Stimulated activated CD4-positive, alpha-beta T cell treated with anti-CD3 and anti-CD28 coated beads, Interleukin-1b, Interleukin-23, amount 100 ng/mL, for 24 hours (primary cell): ENCODE measurements around the gene SMIM30.
"Not testable (repeated sequence)": the region's sequence is repeated elsewhere in the genome, so short reads cannot be mapped to it uniquely, and the experiment has no call there.

Source experiments
- DNase-seq, 4 experiments: peaks; one replicate each; pipeline ENCODE4 v3.0.0-alpha.2; 2020; ENCODE audit warnings: low read depth in 4 of 4, low spot score in 1 of 4

SMIM30 gene, protein sequence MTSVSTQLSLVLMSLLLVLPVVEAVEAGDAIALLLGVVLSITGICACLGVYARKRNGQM

DNA sequence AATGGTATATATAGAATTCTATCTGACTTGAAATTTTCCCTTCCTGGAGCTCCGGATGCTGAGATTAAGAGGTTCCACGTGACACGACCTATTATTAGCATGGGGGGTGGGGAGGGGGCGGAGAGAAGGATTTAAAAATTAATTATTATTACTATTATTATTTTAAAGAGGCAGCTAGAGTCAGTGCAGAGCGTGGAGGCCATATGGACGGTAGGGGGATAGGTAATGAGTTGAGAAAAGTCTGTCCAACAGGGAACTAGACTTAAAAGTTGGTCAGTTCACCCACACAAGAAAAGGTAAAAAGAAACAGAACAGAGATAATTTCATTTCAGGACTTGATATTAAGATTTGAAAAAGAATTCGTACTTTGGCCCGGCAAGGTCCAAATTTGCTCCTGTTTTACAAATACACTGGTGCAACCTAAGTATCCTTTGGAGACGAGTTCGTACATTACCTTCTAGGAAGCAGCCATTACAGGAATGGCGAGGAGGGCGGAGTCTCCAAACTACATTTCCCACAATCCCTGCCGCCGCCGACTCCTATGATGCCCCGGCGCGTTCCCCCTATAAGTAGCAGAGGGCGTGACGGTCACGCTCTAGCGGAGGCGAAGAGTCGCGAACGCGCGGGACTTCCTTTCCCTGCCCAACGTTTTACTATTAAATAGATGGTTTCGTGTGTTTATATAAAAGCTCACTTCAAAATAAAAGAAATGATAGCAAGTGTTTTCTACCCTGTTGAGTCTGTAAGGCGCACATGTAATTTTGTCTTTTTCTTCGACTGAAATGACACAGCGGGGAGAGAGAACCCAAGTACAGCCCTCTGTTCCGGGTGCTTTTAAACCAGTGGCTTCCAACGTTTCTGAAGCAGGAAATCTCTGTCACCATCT lies at the start of gene SMIM30:
SMIM30 (minus strand) TSS at position 481 of the 886 bp plus-strand sequence. CDS start 976 bp downstream, outside the sequence.
- peak; percentile 74 to 82 (median 80) for DNase-seq

DNA sequence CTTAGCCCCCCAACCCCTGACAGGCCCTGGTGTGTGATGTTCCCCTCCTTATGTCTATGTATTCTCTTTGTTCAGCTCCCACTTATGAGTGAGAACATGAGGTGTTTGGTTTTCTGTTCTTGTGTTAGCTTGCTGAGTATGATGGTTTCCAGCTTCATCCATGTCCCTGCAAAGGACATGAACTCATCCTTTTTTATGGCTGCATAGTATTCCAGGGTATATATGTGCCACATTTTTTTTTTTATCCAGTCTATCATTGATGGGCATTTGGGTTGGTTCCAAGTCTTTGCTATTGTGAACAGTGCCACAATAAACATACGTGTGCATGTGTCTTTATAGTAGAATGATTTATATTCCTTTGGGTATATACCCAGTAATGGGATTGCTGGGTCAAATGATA lies 47.8 kb upstream of the SMIM30 start:
- not testable (repeated sequence) for DNase-seq

DNA sequence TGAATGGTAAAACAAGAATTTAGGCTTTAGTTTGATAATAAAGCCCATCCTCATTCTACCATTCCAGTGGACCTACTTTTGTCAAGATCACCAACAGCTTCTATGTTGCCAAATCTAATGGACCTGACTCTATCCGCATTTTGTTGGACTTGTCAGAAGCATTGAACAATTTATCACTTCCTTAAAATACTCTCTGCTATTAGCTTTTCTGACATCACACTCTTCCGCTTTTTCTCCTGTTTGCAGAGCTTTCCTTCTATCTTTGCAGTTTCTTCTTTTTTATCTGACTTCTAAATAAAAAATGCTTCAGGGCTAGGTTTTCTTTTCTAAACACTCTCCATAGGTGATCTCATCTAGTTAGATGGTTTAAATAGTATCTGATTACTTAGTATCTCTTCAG lies 42.7 kb upstream of the SMIM30 start:
- DNase-seq = no peak

DNA sequence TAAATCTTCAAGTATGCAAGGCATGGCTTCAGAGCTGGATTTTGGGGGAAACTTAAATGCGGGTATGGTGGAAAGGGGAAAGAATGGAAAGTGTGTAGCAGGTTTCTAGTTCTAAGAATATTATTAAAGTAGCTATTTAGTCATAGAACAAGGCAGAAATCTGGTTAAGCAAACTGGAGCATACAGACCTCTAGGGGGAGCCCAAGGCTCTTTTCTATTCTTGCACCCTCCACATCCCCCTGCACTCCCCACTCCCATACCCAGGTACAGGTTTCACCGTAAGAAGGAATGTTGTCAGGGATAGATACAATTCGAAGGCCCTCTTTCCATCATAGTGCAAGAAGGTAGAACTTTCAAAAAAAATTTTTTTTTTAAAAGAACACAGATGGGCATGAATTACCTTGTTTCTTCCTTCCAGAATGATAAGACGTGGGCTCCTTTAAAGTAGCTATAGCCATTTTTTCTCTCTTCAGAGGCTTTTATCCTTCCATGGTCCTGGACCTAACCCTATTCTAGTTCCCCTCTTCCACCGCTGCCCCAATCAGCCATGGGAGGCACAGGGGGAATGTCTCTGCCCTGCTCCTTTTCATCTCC lies 41.5 kb upstream of the SMIM30 start:
- DNase-seq = no peak

DNA sequence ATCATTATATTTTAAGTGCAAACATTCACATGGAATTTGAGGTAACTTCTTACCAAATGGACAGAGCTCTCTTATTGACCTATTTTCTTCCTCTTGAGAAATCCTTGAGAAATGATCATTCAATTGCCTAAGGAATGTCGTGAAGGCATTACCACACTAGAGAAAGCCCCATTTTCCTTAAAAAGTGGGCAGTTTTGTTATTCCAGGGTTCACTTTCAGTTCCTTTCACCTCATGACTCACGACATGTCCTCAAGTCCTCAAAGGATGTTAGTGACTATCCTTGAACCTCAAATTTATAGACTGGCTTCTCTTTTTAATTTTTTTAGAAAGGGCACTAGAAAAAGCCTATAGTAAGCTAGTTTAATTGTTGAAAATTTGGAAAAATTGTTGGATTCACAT lies 40.4 kb upstream of the SMIM30 start:
- no peak for DNase-seq

DNA sequence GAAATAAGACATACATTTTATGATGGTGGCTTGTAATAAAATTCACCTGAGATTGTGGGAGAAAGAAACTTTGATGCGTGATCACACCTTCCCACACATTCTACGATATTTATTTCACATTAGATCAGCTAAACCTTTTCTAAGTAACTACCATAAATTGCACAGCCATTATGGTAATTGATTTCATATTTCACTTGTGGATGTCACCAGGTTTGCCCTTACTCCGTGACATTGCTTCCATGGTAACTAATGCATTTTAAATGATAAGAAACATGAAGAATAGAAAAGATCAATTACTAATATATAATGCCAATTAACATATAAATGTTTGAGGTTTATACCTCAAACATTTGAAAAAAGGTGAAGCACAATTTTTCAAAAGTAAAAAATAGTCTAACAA lies 35.8 kb upstream of the SMIM30 start:
- no peak for DNase-seq

DNA sequence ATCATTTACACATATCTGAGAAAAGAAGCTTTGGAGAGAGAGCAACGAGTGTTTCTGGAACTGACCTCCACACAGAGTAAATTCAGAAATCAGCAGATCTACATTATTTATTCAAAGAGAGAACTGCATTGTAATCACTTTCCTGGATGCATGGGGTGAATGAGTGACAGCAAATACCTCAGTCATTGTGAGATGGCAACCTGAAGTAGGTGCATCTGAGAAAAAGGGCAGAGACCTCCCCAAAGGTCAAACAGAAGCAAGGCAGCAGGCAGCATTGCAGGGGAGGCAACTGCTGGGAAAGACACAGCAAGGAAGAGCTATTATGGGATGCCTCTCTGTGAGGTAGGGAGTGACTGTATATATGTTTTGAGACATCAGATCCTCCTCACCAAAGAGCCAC lies 26.5 kb upstream of the SMIM30 start:
- no peak for DNase-seq

DNA sequence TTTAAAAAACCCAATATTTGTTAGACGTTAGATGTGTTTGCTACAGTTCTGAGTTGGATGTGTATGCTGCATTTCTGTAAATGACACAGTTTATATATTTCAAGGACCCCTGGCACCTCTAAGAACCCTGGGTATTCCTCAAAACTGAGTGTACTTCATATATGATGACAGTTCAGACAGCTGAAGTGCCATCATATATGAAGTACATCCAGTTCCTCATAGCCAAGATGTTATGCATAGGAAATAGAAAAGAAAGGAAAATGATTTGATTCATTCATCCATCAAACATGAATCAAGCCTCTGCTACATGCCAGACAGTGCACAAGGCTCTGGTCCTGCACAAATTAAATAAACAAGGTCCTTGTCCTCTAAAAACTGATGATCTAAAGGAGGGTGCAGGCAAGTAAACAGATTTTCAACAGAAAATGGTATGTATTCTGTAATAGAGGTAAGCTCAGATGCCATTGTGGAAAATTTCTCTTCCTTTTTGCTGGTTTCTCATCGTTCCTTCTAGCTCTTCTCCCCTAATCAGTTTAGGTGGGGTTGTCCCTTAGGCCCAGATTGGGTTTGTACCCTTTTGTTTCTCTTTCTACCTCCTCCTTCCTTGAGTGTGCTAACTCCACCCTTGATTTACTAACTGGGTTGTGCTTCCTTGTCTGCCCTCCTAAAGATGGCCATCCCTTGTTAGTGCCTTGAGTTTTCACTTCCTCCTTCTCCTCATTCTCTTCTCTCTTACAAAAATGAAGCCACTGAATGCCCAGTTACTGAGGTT lies 25.3 kb upstream of the SMIM30 start:
- no peak for DNase-seq

DNA sequence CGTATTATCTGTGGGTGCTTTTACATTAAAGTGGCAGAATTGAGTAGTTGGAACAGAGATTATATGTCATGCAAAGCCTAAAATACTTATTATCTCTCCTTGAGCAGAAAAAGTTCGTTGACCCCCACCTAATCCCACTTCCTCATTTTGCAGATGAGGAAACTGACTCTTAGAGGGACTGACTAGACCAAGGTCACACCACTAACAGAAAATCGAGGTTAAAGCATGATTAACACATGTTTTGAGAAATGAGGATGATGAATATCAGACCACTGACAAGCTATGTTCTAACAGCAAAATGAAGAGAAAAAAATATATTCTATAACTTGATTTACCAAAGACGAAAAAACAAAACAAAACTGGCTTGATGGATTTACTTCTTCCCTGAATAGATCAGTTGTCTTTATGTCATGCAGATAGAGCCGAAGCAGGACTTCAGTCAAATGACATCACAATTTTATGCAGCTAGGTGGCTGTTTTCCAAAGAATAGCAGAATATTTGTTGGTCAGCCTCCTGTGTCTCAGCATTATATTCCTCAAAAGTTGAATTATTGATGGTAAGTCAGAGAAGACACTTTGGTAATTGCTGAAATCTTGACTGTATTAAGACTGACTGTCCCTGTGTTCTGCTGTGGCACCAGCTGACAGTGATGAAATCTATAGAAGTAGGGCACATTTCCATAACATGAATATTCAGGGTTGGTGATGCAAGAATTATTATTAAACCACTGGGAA lies 24.2 kb upstream of the SMIM30 start:
- no peak for DNase-seq

DNA sequence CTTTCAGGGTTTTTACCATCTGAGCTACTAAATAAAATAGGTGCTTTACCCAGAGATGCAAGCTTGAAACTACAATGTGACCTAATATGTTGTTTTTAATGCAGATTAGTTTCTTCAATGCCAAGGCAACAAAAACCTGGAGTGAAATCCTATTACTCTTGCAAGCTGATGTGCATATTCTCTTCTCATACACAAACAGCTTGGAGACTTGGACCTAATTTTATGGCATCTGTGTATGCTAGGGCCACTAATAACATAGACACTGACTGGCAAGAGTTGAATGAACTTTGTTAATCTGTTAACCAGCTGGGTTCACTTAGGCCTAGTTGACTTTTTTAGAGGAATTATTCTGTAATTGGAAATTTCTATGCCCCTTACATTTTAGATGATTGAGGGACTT lies 23.4 kb upstream of the SMIM30 start:
- no peak for DNase-seq

DNA sequence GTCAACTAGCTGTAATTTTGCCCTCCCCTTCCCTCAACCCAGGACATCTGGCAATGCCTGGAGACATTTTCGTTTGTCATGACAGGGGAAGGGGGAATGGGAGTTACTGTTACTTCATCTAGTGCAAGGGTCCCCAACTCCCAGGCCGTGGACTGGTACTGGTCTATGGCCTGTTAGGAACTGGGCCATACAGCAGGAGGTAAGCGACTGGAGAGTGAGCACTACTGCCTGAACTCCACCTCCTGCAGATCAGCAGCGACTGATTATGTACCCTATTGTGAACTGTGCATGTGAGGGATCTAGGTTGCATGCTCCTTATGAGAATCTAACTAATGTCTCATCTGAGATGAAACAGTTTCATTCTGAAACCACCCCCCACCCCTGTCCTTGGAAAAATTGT lies 22.6 kb upstream of the SMIM30 start:
- no peak for DNase-seq

DNA sequence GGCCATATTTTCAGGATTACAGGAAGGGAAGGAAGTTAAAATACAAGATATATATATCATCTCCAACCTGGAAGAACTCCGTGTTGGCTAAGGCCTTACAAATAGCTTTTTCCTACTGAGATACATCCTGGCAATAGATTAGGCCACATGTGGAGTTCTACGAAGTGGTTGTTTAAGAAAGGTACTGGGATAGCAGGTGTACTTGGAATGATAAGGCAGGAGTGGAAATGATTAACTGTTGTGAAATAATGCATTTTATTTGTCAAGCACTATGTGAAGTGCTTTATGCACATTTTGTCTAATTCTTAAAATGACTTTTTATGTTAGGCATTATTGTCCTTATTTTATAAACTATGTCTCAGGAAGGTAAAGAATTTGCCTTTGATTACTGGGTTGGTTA lies 18.9 kb upstream of the SMIM30 start:
- DNase-seq = no peak

DNA sequence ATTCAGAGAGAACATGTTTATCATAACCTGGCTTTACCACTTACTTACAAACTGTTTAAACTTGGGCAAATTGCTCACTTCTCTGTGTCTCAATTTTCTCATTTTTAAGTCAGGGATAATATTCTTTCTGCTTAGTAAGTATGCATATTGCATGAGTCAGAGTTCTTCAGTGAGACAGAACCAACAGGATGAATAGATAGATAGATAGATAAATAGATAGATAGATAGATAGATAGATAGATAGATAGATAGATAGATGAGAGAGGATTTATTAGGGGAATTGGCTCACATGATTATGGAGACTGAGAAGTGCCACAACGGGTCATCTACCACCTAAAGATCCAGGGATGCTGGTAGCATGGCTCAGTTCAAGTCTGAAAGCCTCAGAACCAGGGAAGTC lies 15.7 kb upstream of the SMIM30 start:
- no peak for DNase-seq

DNA sequence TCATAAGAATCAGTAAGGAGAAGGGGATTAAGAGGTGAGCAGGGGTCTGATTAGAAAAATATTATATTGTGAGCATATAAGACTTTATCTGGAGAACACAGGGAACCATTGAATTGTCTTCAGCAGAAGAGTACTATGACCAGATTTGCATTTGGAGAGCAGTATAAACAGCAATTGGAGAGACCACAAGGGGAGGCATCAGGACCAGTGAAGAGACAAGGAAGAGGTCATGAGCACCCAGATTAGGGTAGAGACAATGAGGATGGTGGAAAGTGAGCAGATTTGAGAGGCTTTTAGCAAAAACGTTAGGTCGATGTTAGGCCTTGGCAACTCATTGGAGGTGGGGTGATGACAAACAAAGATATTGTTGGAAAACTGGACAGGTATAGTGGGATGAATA lies 13.0 kb upstream of the SMIM30 start:
- DNase-seq = no peak

DNA sequence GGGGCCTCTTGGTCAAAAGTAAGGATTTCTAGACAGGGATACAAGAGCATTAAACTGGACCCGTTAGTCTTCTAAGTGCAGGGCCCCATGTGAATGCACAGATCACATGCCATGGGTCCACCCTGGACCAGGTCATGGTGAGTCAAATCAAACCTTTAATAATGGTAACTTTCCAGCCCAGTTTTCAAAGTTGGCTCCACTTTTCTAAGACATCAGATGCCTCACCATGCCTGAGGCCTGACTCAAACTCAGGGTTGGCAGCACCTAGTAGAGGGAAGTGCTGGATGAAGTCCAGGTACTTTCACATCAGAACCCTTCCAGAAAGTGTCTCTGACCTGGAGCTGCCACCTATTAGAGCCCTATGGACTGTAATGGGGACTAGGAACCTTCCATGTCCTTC lies 9.7 kb upstream of the SMIM30 start:
- no peak for DNase-seq

DNA sequence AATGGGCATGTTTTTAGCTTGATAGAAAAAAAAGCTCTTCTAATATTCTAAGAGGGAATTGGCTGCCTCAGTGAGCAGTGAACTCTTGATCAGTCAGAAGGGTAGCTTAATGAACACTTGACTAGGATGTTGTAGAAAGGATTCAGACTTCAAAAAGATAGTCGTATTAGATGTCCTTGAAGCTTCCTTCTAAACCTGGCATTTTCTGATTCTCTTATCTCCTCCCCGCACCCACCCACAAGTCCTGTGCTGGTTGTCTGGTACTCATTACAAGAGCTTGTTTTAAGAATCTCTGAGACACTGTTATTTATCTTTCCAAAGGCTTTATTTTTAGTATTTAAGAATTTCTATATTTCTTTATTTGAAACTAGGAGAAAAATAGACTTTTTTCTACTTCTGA lies 7.4 kb upstream of the SMIM30 start:
- no peak for DNase-seq

DNA sequence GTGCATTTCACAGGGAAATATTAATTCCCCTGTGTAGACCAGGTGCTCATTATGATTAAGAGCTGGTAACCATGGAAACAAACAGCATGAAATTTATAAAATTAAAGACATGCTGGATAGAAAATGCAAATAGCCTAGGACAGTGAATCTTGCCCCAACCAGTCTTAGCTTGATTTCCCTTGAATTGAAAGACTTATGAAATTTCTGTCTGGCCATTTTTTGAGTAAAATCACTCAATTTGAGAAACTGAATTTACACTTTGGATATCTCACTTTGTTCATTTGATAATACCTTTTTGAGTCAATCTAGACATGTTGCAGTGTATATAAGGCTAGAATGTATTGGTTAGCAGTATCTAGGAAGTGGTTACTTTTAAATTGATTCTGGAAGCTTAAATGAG lies 4.4 kb upstream of the SMIM30 start:
- no peak for DNase-seq

DNA sequence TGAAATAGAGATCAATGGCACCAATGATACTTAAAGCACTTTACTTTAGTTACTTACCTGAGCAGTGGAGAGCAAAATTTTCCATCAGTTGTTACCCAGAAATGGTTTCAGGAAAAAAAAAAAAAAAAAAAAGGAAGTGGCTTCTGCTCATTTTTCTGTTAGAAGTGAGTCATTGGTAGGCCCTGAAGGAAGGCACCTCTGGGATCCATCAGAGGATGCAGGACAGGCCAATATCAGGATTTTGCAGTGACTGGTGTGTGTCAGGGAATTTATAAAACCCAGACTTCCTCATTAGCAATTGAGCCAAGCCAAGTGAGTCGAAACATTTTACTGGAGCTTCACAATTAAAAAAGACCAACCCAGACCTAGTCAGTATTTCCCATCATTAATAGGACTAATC lies 2.3 kb upstream of the SMIM30 start:
- no peak for DNase-seq

DNA sequence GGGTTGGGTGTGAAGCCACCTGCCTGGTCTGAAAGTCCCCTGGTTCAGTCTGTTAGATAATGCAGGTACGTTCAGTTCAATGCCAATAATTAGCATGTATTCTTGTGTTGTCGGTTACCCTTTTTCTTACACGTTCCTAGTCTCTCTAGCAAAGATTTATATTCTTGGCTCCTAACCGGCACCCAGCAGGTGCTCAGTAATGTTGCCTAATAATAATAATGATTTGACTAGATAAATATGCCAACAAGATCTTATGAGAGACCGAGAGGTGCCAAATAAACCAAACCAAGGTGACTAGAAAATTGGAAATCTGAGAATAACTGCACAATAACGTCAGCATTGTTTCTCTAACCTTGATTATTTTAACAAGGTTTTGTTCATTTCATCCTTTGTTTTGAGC lies 1.1 kb upstream of the SMIM30 start:
- no peak for DNase-seq

DNA sequence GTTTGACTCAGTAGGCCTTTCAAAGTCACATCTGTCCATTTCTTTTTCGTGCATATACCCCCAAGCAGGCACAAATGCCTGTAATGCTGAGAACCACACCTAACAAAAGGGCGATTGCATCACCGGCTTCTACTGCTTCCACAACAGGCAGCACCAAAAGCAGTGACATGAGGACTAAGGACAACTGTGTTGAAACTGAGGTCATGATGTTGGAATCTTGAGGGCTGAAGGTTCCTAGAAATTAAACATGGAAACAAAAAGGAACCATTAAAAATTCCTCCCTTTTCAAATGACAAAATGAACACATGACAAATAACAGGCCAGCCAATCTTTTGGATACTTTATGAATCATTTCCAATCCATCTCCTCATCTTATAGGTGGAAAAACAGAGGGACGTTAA lies 980 bp downstream of the SMIM30 start:
- DNase-seq = not testable (repeated sequence)

DNA sequence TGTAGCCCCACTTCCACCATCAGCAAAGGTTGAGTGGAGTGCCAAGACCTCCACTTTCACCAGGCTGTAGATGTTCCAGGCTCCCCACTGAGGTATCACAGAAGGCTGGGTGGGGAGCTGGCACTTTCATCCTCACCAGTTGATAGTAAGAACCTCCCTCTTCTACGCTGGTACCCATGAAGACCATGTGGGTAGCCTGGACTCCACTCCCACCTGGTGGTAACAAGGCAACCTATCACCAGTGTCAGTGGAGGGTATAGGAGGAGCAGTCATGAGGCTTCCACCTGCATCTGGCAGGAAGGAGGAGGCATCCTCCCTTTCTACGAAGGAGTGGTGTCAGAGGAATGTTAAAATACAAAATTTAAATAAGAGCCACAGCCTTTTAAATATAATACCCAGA lies 4.4 kb downstream of the SMIM30 start:
- DNase-seq = no peak
